Spleen (tissue), 11 donors: ENCODE data around the gene CCDC138. TPM values are rescaled to one million over a fixed set of nuclear protein-coding genes. Genes with fewer than 3 reads are reported as not detected.

Experiments
- DNase-seq: peaks from one replicate; pipeline ENCODE4 v3.0.0-alpha.2; 2020
- H3K27ac ChIP-seq, 8 donors: fragments of 200-600 bp; sonication (generic) in 7 of 8; 1 replicate in 4 of 8; 2 replicates in 4 of 8; pipeline versions ENCODE4 v1.5.0 to v1.8.0; 2016 to 2021; ENCODE audit warnings: inconsistent platforms in 4 of 8, mild to moderate bottlenecking in 4 of 8, moderate library complexity in 1 of 8
- H3K27me3 ChIP-seq, 7 donors: fragments of 200-600 bp; sonication (generic) in 6 of 7; replicated peaks in 1 of 7; 1 replicate in 4 of 7; 2 replicates in 3 of 7; pipeline versions ENCODE4 v1.5.0 to v1.8.0; 2016 to 2021; ENCODE audit warnings: inconsistent platforms in 3 of 7, mild to moderate bottlenecking in 1 of 7
- H3K36me3 ChIP-seq, 6 donors: fragments of 200-600 bp; sonication (generic) in 5 of 6; 1 replicate in 4 of 6; 2 replicates in 2 of 6; pipeline versions ENCODE4 v1.5.0 to v1.8.0; 2016 to 2021; ENCODE audit warnings: inconsistent platforms in 2 of 6
- H3K4me1 ChIP-seq, 6 donors: fragments of 200-600 bp; sonication (generic) in 5 of 6; 1 replicate in 3 of 6; 2 replicates in 3 of 6; pipeline versions ENCODE4 v1.5.0 to v1.8.0; 2016 to 2021; ENCODE audit warnings: inconsistent platforms in 3 of 6
- H3K4me3 ChIP-seq, 8 donors: fragments of 200-600 bp; sonication (generic) in 7 of 8; 1 replicate in 4 of 8; 2 replicates in 4 of 8; pipeline versions ENCODE4 v1.5.0 to v1.8.0; 2016 to 2021; ENCODE audit warnings: inconsistent platforms in 4 of 8, mild to moderate bottlenecking in 4 of 8, moderate library complexity in 2 of 8
- H3K9me3 ChIP-seq, 8 donors: fragments of 200-600 bp; sonication (generic) in 7 of 8; 1 replicate in 4 of 8; 2 replicates in 4 of 8; pipeline versions ENCODE4 v1.5.0 to v1.8.0; 2016 to 2021; ENCODE audit warnings: inconsistent platforms in 4 of 8
- CTCF ChIP-seq, 11 experiments: fragments of 200-600 bp in 7 of 11; fragments of 450-650 bp in 4 of 11; sonication (generic) in 4 of 11; IDR thresholded peaks in 8 of 11; conservative IDR thresholded peaks in 3 of 11; 1 replicate in 7 of 11; 2 replicates in 4 of 11; pipeline versions ENCODE4 v1.4.0 to v1.8.0; 2016 to 2021; ENCODE audit warnings: antibody characterized with exemption in 11 of 11, inconsistent platforms in 4 of 11, mild to moderate bottlenecking in 1 of 11
- POLR2A ChIP-seq, 3 donors: fragments of 450-650 bp; IDR thresholded peaks; one replicate each; pipeline ENCODE4 v1.5.1; 2017; ENCODE audit warnings: antibody characterized with exemption in 3 of 3, mild to moderate bottlenecking in 1 of 3
- POLR2AphosphoS5 ChIP-seq, 3 donors: sonication (generic); formaldehyde crosslinking; IDR thresholded peaks; one replicate each; pipeline ENCODE4 v1.5.1; 2017; ENCODE audit warnings: antibody characterized with exemption in 3 of 3
- WGBS, 5 donors: extraction: QIAGEN DNeasy Blood & Tissue Kit in 3 of 5; methylation state at CpG; one replicate each; pipeline versions ENCODE4 v1.1.5 to v1.1.7; 2013 to 2018; 5-methylcytosine and 5-hydroxymethylcytosine counted together
- intact Hi-C: fragments of 100-400 bp; cut with DNase I; formaldehyde crosslinking; loops from one replicate; pipeline ENCODE4 v1.15.0; 2023; ENCODE audit warnings: low total_unique reads
- polyA plus RNA-seq, 3 donors: library from polyadenylated mRNA; stranded (reverse); fragments of 200-250 nt; gene quantifications; one replicate each; pipeline ENCODE4 v1.2.1, GENCODE V29; 2013
- total RNA-seq, 7 donors: library from RNA; depleted of rRNA in 3 of 7; stranded (reverse); fragments of >200 nt in 3 of 7; fragmentation: NEBNext Ultra II Directional in 4 of 7; extraction: Animal tissue kit (Norgen Biotek cat#: 25700) in 4 of 7; gene quantifications; one replicate each; pipeline versions ENCODE4 v1.1.0 to v1.2.1, GENCODE V29; 2016 to 2021
- donor health status: healthy with polysubstance abuse.
- donor health status: DM: no; HTN: no; CAD: no; lungs with moderate emphysema.
- donor health status: DM: no; HTN: no; CAD: no.
- donor health status: Bipolar disorder and iron deficiency.
- donor health status: healthy.
- donor health status: DM: no; HTN: no; CAD: no.
- donor health status: DM: yes; HTN: yes; CAD: no.

Gene CCDC138
- total and polyA plus RNA-seq, 10 donors: 2.0 to 10.5 (median 4.2) TPM

- Histone ChIP-seq H3K4me1 (no peaks in the 10 kb centered on the region), H3K27me3 (peaks cover 0 to 4% (median 0%) of the 10 kb centered on the region in 7 donors), H3K4me3 (no peak overlapping the region), H3K27ac (no peak overlapping the region), H3K36me3 (no peaks in the 10 kb centered on the region), H3K9me3 (no peaks in the 10 kb centered on the region)
- no peak for TF ChIP-seq CTCF (IDR thresholded peaks at IDR 0.05 in 8 of 11, conservative IDR thresholded peaks at IDR 0.05 in 3 of 11)
- TF ChIP-seq POLR2AphosphoS5 (IDR thresholded peaks at IDR 0.05): no peak
- TF ChIP-seq POLR2A (IDR thresholded peaks at IDR 0.05): no peak
- no peak for DNase-seq
- WGBS, 5 donors: 76 to 89% (median 86%) methylated on average over 5 of the region's 5 CpGs
- intact Hi-C loops: no loop called here
Observed at GRCh38 chr2:108917526-108917925, 131.0 kb downstream of the CCDC138 start.

- TF ChIP-seq CTCF (IDR thresholded peaks at IDR 0.05 in 8 of 11, conservative IDR thresholded peaks at IDR 0.05 in 3 of 11) (no peak), POLR2A (IDR thresholded peaks at IDR 0.05) (no peak), POLR2AphosphoS5 (IDR thresholded peaks at IDR 0.05) (no peak)
- Histone ChIP-seq H3K27me3 (peaks cover 0 to 4% (median 0%) of the 10 kb centered on the region in 7 donors), H3K27ac (no peak overlapping the region), H3K36me3 (no peaks in the 10 kb centered on the region), H3K9me3 (no peaks in the 10 kb centered on the region), H3K4me1 (no peaks in the 10 kb centered on the region), H3K4me3 (no peak overlapping the region)
- 90 to 93% (median 91%) methylated on average over 14 to 15 of the region's 15 CpGs for WGBS, 5 donors
- peak; percentile 54 for DNase-seq
- intact Hi-C loops: no loop called here
Observed at GRCh38 chr2:108918156-108918874, 131.7 kb downstream of the CCDC138 start.

- intact Hi-C loops: no loop called here
- Histone ChIP-seq H3K4me1 (no peaks in the 10 kb centered on the region), H3K9me3 (no peaks in the 10 kb centered on the region), H3K27ac (no peak overlapping the region), H3K36me3 (no peaks in the 10 kb centered on the region), H3K27me3 (peaks cover 0 to 4% (median 0%) of the 10 kb centered on the region in 7 donors), H3K4me3 (no peak overlapping the region)
- TF ChIP-seq POLR2A (IDR thresholded peaks at IDR 0.05) (no peak), POLR2AphosphoS5 (IDR thresholded peaks at IDR 0.05) (no peak), CTCF (IDR thresholded peaks at IDR 0.05 in 8 of 11, conservative IDR thresholded peaks at IDR 0.05 in 3 of 11) (no peak)
- WGBS, 5 donors: 77 to 94% (median 90%) methylated on average over 14 of the region's 14 CpGs
- peak; percentile 62 for DNase-seq
Observed at GRCh38 chr2:108918941-108919341, 132.4 kb downstream of the CCDC138 start.

- TF ChIP-seq POLR2A (IDR thresholded peaks at IDR 0.05) (no peak), CTCF (IDR thresholded peaks at IDR 0.05 in 8 of 11, conservative IDR thresholded peaks at IDR 0.05 in 3 of 11) (no peak), POLR2AphosphoS5 (IDR thresholded peaks at IDR 0.05) (no peak)
- Histone ChIP-seq H3K27me3 (peaks cover 0 to 4% (median 0%) of the 10 kb centered on the region in 7 donors), H3K4me1 (no peaks in the 10 kb centered on the region), H3K9me3 (no peaks in the 10 kb centered on the region), H3K4me3 (no peak overlapping the region), H3K27ac (no peak overlapping the region), H3K36me3 (no peaks in the 10 kb centered on the region)
- whole genome bisulfite sequencing, 5 donors: 83 to 97% (median 88%) methylated on average over 9 to 19 of the region's 19 CpGs
- intact Hi-C loops: no loop called here
- DNase-seq: peak; percentile 47
Observed at GRCh38 chr2:108919571-108920373, 133.2 kb downstream of the CCDC138 start.
